ENCODE measurements around the gene CYFIP2. TPM values are rescaled to one million over a fixed set of nuclear protein-coding genes. Genes with fewer than 3 reads are reported as not detected.
A peak's percentile ranks its signal among the peaks of the same experiment; 100 is the strongest.

Gene CYFIP2
- total and polyA plus RNA-seq, 12 donors: 20.3 to 50.8 (median 31.1) TPM

GRCh38 chr5:157248821-157249470 lies 17.0 kb upstream of the CYFIP2 start:
- intact Hi-C loops (cut with DNase I): loop anchor here in 4 of 10 donors (5.0 to 10.0 kb wide), 3 partner anchors 84 to 233 kb away; partner anchors contain the start of gene GARIN3 (in 1 of the 4)
- Histone ChIP-seq H3K27ac (peak overlapping the region in 1 of 10 donors; percentile 83), H3K4me1 (peaks cover 0 to 45% (median 0%) of the 10 kb centered on the region in 9 donors), H3K27me3 (no peaks in the 10 kb centered on the region), H3K4me3 (no peak overlapping the region), H3K9me3 (no peaks in the 10 kb centered on the region), H3K36me3 (peaks cover 0 to 9% (median 0%) of the 10 kb centered on the region in 9 donors)
- ATAC-seq (no peak), DNase-seq (no peak)
- no peak for TF ChIP-seq CTCF (IDR thresholded peaks at IDR 0.05)
- 78 to 86% methylated on average over 11 of the region's 11 CpGs for WGBS, 2 donors

- DNase-seq (no peak), ATAC-seq (peak in 7 of 8 donors; percentile 21 to 51 (median 28))
- peaks cover 0 to 3% (median 0%) of the 10 kb centered on the region in 9 donors for H3K36me3 ChIP-seq
- intact Hi-C loops (cut with DNase I): loop anchor here in 7 of 10 donors (1.0 to 5.0 kb wide), 3 partner anchors 54 to 59 kb away; no protein-coding TSS in a partner anchor
- WGBS, 2 donors: 61 to 67% methylated on average over 4 of the region's 4 CpGs
- no peaks in the 10 kb centered on the region for H3K27me3 ChIP-seq
- peak overlapping the region in 1 of 10 donors; percentile 63 for H3K27ac ChIP-seq
- H3K4me3 ChIP-seq: no peak overlapping the region
- H3K9me3 ChIP-seq: no peaks in the 10 kb centered on the region
- TF ChIP-seq CTCF (IDR thresholded peaks at IDR 0.05): no peak
- H3K4me1 ChIP-seq: peaks cover 0 to 43% (median 0%) of the 10 kb centered on the region in 9 donors
These were observed 13.0 kb upstream of the CYFIP2 start for GRCh38 chr5:157252711-157253465.

GRCh38 chr5:157253547-157253946 lies 12.4 kb upstream of the CYFIP2 start:
- no peaks in the 10 kb centered on the region for H3K36me3 ChIP-seq
- H3K27ac ChIP-seq: peak overlapping the region in 1 of 10 donors; percentile 63
- DNase-seq (peak in 1 of 2 donors; percentile 43), ATAC-seq (peak in 7 of 8 donors; percentile 66 to 90 (median 84))
- H3K27me3 ChIP-seq: no peaks in the 10 kb centered on the region
- peak; percentile 47 to 91 (median 83) for TF ChIP-seq CTCF (IDR thresholded peaks at IDR 0.05)
- no peaks in the 10 kb centered on the region for H3K9me3 ChIP-seq
- no peak overlapping the region for H3K4me3 ChIP-seq
- peaks cover 0 to 36% (median 0%) of the 10 kb centered on the region in 9 donors for H3K4me1 ChIP-seq
- intact Hi-C loops (cut with DNase I): loop anchor here in 7 of 10 donors (1.0 to 5.0 kb wide), 3 partner anchors 54 to 59 kb away; no protein-coding TSS in a partner anchor
- 3 to 4% methylated on average over 2 of the region's 2 CpGs for WGBS, 2 donors

GRCh38 chr5:157258450-157258849 lies 7.5 kb upstream of the CYFIP2 start:
- Histone ChIP-seq H3K27me3 (no peaks in the 10 kb centered on the region), H3K9me3 (peaks cover 0 to 4% (median 0%) of the 10 kb centered on the region in 11 donors), H3K27ac (no peak overlapping the region), H3K4me3 (no peak overlapping the region), H3K4me1 (peaks cover 0 to 8% (median 0%) of the 10 kb centered on the region in 9 donors), H3K36me3 (no peaks in the 10 kb centered on the region)
- WGBS, 2 donors: 92 to 94% methylated on average over 6 of the region's 6 CpGs
- intact Hi-C loops (cut with DNase I): loop anchor here in 1 of 10 donors (5.0 kb wide), 1 partner anchor 44 kb away; no protein-coding TSS in a partner anchor
- DNase-seq (no peak), ATAC-seq (no peak)
- no peak for TF ChIP-seq CTCF (IDR thresholded peaks at IDR 0.05)

Data from heart right ventricle (tissue), 16 donors.